ELF-1 (cell line): ENCODE results near the gene GUCA1C.
A peak's percentile ranks its signal among the peaks of the same experiment; 100 is the strongest.

Source experiments
- DNase-seq: peaks from one replicate; pipeline ENCODE4 v3.0.0-alpha.2; 2016; ENCODE audit warnings: low read depth, low spot score

GUCA1C gene

GRCh38 chr3:108953700-108954099 is at the start of gene GUCA1C:
Gene GUCA1C (minus strand): TSS chr3:108953879. CDS start chr3:108953762, 117 bp downstream.
- no peak for DNase-seq

GRCh38 chr3:108998436-108998835 is 44.8 kb upstream of the GUCA1C start:
- no peak for DNase-seq

- DNase-seq = no peak
Observed at GRCh38 chr3:108985844-108986243, 32.2 kb upstream of the GUCA1C start.

- no peak for DNase-seq
Observed at GRCh38 chr3:108983051-108983450, 29.4 kb upstream of the GUCA1C start.

- DNase-seq = no peak
Observed at GRCh38 chr3:108976058-108976457, 22.4 kb upstream of the GUCA1C start.

GRCh38 chr3:108973019-108973418 is 19.3 kb upstream of the GUCA1C start:
- DNase-seq = no peak

GRCh38 chr3:108972482-108972881 is 18.8 kb upstream of the GUCA1C start:
- DNase-seq = no peak

- DNase-seq = no peak
Observed at GRCh38 chr3:108970561-108970960, 16.9 kb upstream of the GUCA1C start.

- DNase-seq = no peak
Observed at GRCh38 chr3:108966773-108967172, 13.1 kb upstream of the GUCA1C start.

- DNase-seq = no peak
Observed at GRCh38 chr3:108959017-108959416, 5.3 kb upstream of the GUCA1C start.

GRCh38 chr3:108953210-108953609 is 469 bp downstream of the GUCA1C start:
- no peak for DNase-seq

- DNase-seq = no peak
Observed at GRCh38 chr3:108951820-108952501, 1.7 kb downstream of the GUCA1C start.

GRCh38 chr3:108947855-108948254 is 5.8 kb downstream of the GUCA1C start:
- DNase-seq = no peak

- DNase-seq = no peak
Observed at GRCh38 chr3:108946292-108947285, 7.1 kb downstream of the GUCA1C start.

GRCh38 chr3:108940568-108941263 is 13.0 kb downstream of the GUCA1C start:
- DNase-seq = no peak

- DNase-seq = no peak
Observed at GRCh38 chr3:108940166-108940565, 13.5 kb downstream of the GUCA1C start.

GRCh38 chr3:108936924-108937689 is 16.6 kb downstream of the GUCA1C start:
- no peak for DNase-seq

GRCh38 chr3:108931035-108931434 is 22.6 kb downstream of the GUCA1C start:
- DNase-seq = no peak

- DNase-seq = no peak
Observed at GRCh38 chr3:108918866-108919265, 34.8 kb downstream of the GUCA1C start.

GRCh38 chr3:108914774-108915641 is 38.7 kb downstream of the GUCA1C start:
- peak; percentile 71 for DNase-seq
